Measurements from ENCODE around the gene LRRK2.

DNA sequence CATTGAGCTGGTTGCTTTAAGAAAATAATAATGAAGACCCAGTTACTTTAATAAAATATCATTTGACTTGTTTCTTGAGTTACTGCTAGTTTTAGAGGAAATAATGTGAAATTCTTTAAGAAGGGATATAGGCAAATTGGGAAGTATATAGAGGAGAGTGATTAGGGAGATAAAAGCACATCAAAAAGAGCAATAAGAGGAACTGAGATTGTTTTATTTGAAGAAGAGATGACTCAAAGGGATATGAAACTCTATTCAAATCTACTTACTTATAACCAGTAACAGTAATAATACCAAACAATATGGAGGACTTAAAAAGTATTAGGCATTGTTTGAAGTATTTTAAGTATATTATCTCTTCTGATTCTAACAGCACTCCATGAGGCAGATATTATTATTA lies 37.1 kb downstream of the LRRK2 start:
- TF ChIP-seq CTCF (conservative IDR thresholded peaks at IDR 0.05; ENCODE audit: low read length) (no peak), EZH2phosphoT487 (IDR thresholded peaks at IDR 0.05; ENCODE audit: borderline replicate concordance, low read depth, low read length) (no peak)

Data from OCI-LY7 (cell line).